Activated naive CD4-positive, alpha-beta T cell (primary cell): Measurements from ENCODE around the gene FLRT3.

Experiments
- DNase-seq, 4 experiments: peaks; one replicate each; lab custom pipeline; 2025; lab: John Stamatoyannopoulos, UW

Gene FLRT3

DNA sequence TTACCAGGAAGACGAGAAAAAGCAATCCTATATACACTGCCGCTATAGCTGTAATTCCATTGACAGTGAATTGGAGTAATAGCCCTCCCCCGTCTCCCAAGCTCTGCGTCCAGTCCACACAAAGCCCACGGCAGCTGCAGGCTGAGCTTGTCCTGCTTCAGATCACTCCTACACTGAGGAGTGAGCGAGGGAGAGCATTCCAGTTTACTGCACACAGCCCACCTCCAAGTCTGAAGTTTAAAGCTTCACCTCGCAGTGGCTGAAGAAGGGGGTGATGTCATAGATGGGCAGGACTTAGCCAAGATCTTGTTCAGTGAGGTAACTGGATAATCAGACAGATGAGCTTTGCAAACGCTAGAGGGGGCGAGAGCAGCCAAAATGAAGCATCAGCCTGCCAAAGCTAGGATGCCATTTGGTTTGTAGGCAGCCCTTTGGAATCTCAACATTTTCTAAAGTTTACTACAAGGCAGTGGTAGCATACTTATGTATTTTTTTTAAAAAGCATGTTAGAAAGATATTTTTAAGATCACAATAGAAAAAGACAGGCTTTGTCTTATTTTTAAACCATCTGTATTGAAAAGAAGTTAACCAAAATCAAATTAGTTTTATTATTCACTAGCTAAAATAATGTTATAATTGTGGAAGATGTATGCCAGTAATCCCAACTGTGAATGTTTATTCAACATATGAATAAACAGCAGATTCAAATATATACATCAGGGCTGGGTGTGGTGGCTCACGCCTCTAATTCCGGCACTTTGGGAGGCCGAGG is at the start of gene FLRT3:
Gene FLRT3, minus strand, starts transcription at position 213 of the 772 bp plus-strand sequence. CDS start 10,106 bp downstream, outside the sequence.
- DNase-seq = no peak

DNA sequence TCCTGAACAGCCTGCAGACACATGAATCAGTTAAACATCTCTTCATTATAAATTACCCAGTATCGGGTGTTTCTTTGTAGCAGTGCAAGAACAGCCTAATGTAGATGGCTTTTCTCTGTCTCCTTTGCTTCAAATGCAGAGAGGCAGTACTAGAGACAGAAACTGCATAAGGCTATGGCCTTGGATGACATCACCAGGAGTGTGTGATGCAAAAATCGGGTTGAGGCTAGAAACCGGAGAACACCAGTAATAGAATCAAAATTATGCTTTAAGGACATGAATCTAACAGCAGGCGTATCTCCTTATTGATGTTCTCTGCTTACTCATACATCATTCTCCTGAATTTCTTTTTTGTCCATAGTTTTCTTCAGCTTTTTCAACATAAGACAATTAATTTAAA is 49.3 kb upstream of the FLRT3 start:
- DNase-seq = no peak

DNA sequence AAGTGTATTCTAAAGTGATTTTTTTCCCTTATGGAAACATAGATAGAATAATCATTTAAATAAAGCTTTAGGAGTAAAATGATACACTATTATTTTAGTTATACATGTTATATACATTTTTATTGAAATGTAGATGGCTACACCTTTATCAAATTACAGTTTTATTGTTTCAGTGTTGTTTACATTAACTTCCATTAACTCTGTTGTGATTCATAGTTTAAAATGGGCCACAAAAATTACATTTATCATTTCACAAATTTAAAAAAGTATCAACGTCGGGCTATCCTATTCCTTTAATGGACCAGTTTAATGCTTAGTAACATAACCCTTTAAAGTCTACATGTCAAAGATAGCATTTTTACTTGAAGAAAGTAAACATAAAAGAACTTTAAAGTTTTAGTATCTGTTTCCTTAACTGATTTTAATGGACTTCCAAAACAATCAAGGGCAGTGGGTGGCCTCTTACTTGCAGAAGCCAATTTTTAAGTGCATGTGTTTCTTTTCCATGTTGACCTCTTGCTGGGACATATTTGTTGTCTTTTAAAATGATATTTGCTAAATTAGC is 47.8 kb upstream of the FLRT3 start:
- DNase-seq = no peak

- DNase-seq = no peak
These were observed 47.2 kb upstream of the FLRT3 start for GRCh38 chr20:14384416-14385175.

DNA sequence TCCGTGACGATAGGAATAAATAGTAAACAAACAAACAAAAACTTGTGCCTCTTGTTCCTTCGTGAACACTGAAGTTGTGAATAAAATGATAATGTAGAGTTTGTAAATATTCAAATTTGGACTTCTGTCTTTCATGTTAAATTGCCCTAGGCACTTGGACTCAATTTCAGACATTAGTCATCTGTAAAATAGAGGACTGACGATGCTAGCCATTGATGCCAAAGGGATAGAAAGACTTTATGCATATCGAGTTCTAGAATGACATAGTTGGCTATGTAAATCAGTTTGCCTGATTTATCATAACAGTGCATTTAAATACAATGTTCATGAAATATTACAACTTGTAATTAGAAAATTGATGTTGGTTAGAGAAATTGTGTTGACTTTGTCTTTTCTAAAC is 45.9 kb upstream of the FLRT3 start:
- no peak for DNase-seq

DNA sequence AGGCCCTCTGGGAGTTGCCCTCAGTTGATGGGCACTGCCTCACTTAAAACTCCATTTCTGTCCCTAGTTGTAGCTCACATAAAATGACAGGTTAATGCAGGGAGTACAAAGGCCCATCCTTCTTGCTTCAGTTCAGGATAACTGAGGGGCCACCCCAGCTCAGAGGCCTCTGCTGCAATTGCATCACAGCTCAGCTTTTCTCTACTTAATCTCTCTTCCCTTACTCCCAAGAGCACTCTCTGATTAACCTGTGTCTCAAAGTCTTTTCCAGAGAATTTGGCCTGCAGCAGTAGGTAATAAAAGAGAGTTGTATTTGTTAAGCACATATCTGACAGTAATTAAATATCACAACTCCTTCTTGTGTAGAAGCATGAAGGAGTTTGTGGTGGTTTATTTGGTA is 40.9 kb upstream of the FLRT3 start:
- no peak for DNase-seq

DNA sequence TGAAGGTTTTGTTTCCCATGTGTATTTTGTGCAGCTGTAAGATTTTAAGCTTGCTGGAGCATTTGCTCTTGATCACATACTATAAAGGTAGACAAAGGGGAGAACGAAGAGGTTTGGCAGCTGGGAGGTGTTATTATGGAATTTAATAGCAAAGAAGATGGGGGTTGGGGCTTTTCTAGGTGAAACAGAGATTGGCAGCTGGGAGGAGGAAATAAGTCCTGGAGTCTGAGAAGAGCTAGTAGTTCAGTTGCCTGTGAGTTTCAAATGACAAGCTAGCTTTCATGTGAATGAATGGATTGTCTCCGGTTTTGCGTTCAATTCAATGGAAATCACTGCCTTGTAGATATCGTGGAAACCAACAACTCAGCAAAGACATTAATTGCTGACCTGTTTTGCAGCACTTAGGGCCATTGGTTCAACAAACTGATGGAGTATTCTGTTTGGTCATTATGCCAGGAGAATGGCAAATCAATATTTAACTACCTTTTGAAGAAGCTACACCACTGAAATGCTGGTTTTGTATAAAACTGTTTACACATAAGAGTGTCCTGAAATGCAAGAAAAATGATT is 38.1 kb upstream of the FLRT3 start:
- DNase-seq = no peak

GRCh38 chr20:14374196-14374595 is 36.8 kb upstream of the FLRT3 start:
- DNase-seq = no peak

DNA sequence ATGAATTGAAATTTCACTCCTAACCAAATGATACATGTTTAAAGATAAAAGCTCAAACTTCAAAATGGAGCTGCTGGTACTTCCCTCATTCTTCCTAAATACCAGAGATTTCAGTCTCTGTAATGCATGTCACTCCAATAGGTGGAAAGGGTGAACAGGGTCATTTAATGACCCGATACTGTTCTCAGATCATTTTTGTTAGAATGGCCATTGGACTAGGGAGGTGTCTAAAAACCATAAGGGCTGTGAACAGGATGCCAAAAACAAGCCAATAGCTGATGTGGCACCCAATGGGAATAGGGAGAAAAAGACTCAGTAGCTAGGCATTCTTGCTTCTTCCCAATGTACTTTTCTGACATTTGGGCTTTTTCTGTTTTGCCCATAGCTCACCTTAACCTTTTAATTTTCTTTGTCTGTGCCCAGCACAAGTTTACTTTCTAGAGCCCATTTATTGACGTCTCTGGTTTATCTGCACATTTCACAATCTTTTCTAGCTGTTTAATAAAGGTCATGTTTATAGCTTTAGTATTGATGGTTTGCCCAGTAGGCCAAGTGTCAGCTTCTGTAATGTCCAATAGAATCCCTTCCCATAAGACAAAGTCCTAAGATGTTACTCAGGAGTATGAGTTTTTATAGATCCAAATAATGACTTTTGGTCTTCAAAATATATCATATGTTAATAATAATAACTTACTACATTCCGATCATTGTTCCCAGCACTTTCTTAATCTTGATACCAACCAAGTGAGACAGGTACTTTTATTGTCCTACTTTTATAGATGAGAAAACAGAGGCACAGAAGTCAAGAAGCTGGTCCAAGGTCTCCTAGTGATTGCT is 24.3 kb upstream of the FLRT3 start:
- DNase-seq = no peak

- DNase-seq = no peak
These were observed 23.0 kb upstream of the FLRT3 start for GRCh38 chr20:14360416-14360815.

DNA sequence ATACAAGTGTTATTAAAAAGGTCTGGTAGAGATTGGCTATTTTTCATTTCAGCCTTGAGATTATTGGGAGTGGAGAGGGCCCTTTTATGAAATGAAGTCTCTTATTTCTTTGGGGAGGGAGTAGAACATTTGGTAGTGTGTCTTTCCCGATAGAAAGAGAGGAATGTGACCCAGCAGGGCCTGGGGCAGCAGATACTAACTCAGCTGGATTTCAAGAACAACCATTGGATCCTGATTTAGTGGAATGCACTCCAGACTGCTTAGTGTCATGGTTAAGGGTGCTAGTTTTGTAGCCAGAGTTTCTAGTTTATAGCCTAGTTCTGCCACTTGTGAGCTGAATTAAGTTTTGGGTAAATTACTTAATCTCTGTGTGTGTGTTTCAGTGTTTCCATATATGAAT is 18.4 kb upstream of the FLRT3 start:
- no peak for DNase-seq

GRCh38 chr20:14344746-14345145 is 7.3 kb upstream of the FLRT3 start:
- DNase-seq = no peak

GRCh38 chr20:14343491-14344065 is 6.2 kb upstream of the FLRT3 start:
- DNase-seq = no peak

DNA sequence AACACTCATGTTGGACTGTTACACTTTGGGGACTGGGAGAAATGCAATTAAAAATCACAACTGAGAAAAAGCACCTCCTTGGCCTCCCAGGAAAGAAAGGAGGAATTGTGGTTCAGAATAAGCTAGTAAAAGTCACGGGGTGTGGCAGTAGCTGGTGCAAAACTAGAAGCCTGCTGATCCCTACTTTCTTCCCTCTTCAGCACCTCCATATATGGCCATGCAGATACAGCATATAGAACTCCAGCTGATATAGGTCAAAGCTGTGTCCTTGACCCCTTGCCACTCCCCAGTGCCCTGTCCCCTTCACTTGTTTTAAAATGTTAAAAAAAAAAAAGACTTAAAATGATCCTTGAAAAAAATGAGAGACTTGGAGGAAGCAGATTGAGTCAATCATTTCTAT is 5.5 kb upstream of the FLRT3 start:
- DNase-seq = no peak

- DNase-seq = no peak
These were observed 4.4 kb upstream of the FLRT3 start for GRCh38 chr20:14341801-14342200.

DNA sequence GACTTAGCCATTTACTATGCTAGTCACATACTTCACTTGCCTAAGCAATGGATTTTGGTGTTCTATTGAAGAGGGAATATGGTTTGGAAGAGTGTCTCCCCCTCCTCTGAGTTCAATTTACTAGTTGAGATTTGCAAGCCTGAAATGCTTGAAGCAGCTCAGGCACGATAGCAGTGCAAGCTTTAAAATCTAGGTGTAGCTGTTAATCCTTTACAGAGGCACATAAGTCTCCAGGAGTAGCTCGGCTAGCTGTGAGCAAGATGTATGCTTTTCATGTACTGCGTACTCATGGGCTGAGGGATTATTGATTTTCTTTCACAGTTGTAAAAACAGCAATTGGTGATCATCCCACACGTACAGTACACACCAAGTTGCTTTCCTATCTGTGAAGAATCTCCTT is 726 bp downstream of the FLRT3 start:
- DNase-seq = no peak

- DNase-seq = no peak
These were observed 2.4 kb downstream of the FLRT3 start for GRCh38 chr20:14335052-14335451.

DNA sequence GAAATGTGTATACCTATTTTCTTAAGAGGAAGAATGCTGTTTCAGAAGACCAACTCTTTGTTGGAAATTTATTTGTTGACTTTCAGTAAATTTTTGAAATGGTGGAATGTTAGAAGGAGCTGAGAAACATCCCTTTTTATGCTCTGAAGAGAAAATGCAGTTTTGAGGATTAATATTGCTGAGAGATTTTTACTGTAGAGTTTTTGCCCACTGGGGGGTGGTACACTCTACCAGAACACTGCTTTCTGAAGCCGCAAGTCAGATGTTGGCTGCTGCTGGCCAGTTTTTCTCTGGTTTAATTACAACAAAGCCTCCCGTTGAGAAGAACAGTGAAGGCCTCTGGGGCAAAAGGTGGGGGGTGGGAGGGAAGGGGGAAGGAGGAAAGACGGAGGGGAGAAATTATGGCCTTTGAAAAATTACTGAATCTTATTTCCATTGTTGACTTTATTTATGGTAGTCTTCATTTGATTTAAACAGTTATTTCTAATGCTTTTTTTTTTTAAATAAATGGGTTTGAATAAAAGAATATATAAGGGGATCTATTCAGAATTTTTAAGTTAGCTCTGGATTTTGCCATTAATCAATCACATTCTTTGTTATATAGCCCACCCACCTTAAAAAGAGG is 3.0 kb downstream of the FLRT3 start:
- no peak for DNase-seq

- no peak for DNase-seq
These were observed 3.7 kb downstream of the FLRT3 start for GRCh38 chr20:14333721-14334120.

DNA sequence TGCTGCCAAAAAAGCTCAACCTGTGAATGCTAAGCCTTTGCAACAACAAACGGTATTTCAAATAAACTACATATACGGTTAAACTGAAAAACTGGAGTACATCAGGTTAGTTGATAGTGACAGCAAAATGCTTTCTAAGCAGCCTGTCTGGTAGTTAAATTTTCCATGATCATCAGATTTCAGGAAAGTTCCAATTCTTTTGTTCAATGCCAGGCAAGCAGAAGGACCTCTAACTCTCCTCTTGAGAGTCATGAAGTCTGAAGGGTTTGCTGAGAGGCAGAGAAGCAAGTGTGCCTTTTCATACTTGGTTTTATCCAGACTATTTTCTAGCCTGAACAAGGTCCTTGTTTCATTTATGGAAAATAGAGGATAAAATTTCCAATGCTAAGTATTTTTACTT is 4.5 kb downstream of the FLRT3 start:
- DNase-seq = no peak

DNA sequence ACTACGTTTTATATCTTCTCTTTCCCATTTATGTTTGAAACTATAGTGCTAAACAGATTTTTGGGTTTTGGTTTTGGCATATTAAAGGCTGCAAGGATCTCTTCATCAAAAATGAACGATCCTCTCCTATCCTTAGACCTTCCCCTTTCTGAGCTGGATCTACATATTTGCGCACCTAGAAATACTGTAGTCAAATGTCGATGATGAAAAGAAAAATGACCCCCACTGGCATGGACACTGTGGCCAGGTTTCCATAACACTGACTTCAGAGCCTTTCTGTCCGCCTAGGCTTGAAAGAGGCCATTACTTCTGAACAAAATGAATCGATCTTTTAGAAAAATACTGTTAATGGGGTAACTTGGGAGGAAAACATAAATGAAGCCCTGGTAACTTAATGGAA is 5.8 kb downstream of the FLRT3 start:
- DNase-seq = no peak
